ENCODE measurements around the gene GALNT16.
"Not testable (repeated sequence)": the region's sequence is repeated elsewhere in the genome, so short reads cannot be mapped to it uniquely, and the experiment has no call there.

Gene GALNT16

GRCh38 chr14:69275331-69275730, 15.4 kb downstream of the GALNT16 start:
- no peaks in the 10 kb centered on the region for H3K9me3 ChIP-seq (ENCODE audit: control insufficient read depth, low read length)

GRCh38 chr14:69277356-69277755, 17.4 kb downstream of the GALNT16 start:
- H3K4me1 ChIP-seq (ENCODE audit: control insufficient read depth, insufficient read depth, low read length); H3K27me3 ChIP-seq (ENCODE audit: control insufficient read depth, insufficient read depth, low read length); H3K36me3 ChIP-seq (ENCODE audit: control insufficient read depth, insufficient read depth, low read length); H3K9ac ChIP-seq (ENCODE audit: low read length); H3K4me3 ChIP-seq (ENCODE audit: low read length); H3K9me3 ChIP-seq (ENCODE audit: control insufficient read depth, low read length): not testable (repeated sequence)

More at GRCh38 chr14:69275331-69275730, 15.4 kb downstream of the GALNT16 start:
- H3K36me3 ChIP-seq (ENCODE audit: control insufficient read depth, insufficient read depth, low read length): no peaks in the 10 kb centered on the region
- H3K27me3 ChIP-seq (ENCODE audit: control insufficient read depth, insufficient read depth, low read length): no peaks in the 10 kb centered on the region
- no peak overlapping the region for H3K9ac ChIP-seq (ENCODE audit: low read length)
- H3K4me1 ChIP-seq (ENCODE audit: control insufficient read depth, insufficient read depth, low read length): no peaks in the 10 kb centered on the region
- H3K4me3 ChIP-seq (ENCODE audit: low read length): no peak overlapping the region

- H3K9ac ChIP-seq (ENCODE audit: low read length): no peak overlapping the region
- no peak overlapping the region for H3K4me3 ChIP-seq (ENCODE audit: low read length)
- no peaks in the 10 kb centered on the region for H3K9me3 ChIP-seq (ENCODE audit: control insufficient read depth, low read length)
- H3K27me3 ChIP-seq (ENCODE audit: control insufficient read depth, insufficient read depth, low read length): peaks cover 5% of the 10 kb centered on the region
- no peaks in the 10 kb centered on the region for H3K4me1 ChIP-seq (ENCODE audit: control insufficient read depth, insufficient read depth, low read length)
- H3K36me3 ChIP-seq (ENCODE audit: control insufficient read depth, insufficient read depth, low read length): no peaks in the 10 kb centered on the region
Measured at GRCh38 chr14:69280746-69281291, 20.9 kb downstream of the GALNT16 start.

- Histone ChIP-seq H3K36me3 (ENCODE audit: control insufficient read depth, insufficient read depth, low read length) (no peaks in the 10 kb centered on the region), H3K27me3 (ENCODE audit: control insufficient read depth, insufficient read depth, low read length) (peaks cover 5% of the 10 kb centered on the region), H3K4me3 (ENCODE audit: low read length) (no peak overlapping the region), H3K4me1 (ENCODE audit: control insufficient read depth, insufficient read depth, low read length) (no peaks in the 10 kb centered on the region), H3K9me3 (ENCODE audit: control insufficient read depth, low read length) (no peaks in the 10 kb centered on the region), H3K9ac (ENCODE audit: low read length) (no peak overlapping the region)
Measured at GRCh38 chr14:69281450-69282169, 21.7 kb downstream of the GALNT16 start.

GRCh38 chr14:69282448-69282847, 22.5 kb downstream of the GALNT16 start:
- no peak overlapping the region for H3K9ac ChIP-seq (ENCODE audit: low read length)
- H3K9me3 ChIP-seq (ENCODE audit: control insufficient read depth, low read length): no peaks in the 10 kb centered on the region
- no peaks in the 10 kb centered on the region for H3K36me3 ChIP-seq (ENCODE audit: control insufficient read depth, insufficient read depth, low read length)
- H3K4me3 ChIP-seq (ENCODE audit: low read length): no peak overlapping the region
- H3K27me3 ChIP-seq (ENCODE audit: control insufficient read depth, insufficient read depth, low read length): peaks cover 5% of the 10 kb centered on the region
- no peaks in the 10 kb centered on the region for H3K4me1 ChIP-seq (ENCODE audit: control insufficient read depth, insufficient read depth, low read length)

- Histone ChIP-seq H3K9me3 (ENCODE audit: control insufficient read depth, low read length) (no peaks in the 10 kb centered on the region), H3K4me1 (ENCODE audit: control insufficient read depth, insufficient read depth, low read length) (no peaks in the 10 kb centered on the region), H3K27me3 (ENCODE audit: control insufficient read depth, insufficient read depth, low read length) (peaks cover 5% of the 10 kb centered on the region), H3K9ac (ENCODE audit: low read length) (no peak overlapping the region), H3K36me3 (ENCODE audit: control insufficient read depth, insufficient read depth, low read length) (no peaks in the 10 kb centered on the region), H3K4me3 (ENCODE audit: low read length) (no peak overlapping the region)
Measured at GRCh38 chr14:69284170-69284569, 24.2 kb downstream of the GALNT16 start.

- Histone ChIP-seq H3K27me3 (ENCODE audit: control insufficient read depth, insufficient read depth, low read length) (peaks cover 5% of the 10 kb centered on the region), H3K4me3 (ENCODE audit: low read length) (no peak overlapping the region), H3K36me3 (ENCODE audit: control insufficient read depth, insufficient read depth, low read length) (no peaks in the 10 kb centered on the region), H3K4me1 (ENCODE audit: control insufficient read depth, insufficient read depth, low read length) (no peaks in the 10 kb centered on the region), H3K9ac (ENCODE audit: low read length) (no peak overlapping the region), H3K9me3 (ENCODE audit: control insufficient read depth, low read length) (no peaks in the 10 kb centered on the region)
Measured at GRCh38 chr14:69285661-69286255, 25.8 kb downstream of the GALNT16 start.

GRCh38 chr14:69287098-69288010, 27.4 kb downstream of the GALNT16 start:
- Histone ChIP-seq H3K36me3 (ENCODE audit: control insufficient read depth, insufficient read depth, low read length) (no peaks in the 10 kb centered on the region), H3K27me3 (ENCODE audit: control insufficient read depth, insufficient read depth, low read length) (no peaks in the 10 kb centered on the region), H3K9me3 (ENCODE audit: control insufficient read depth, low read length) (no peaks in the 10 kb centered on the region), H3K4me1 (ENCODE audit: control insufficient read depth, insufficient read depth, low read length) (no peaks in the 10 kb centered on the region), H3K4me3 (ENCODE audit: low read length) (no peak overlapping the region), H3K9ac (ENCODE audit: low read length) (no peak overlapping the region)

GRCh38 chr14:69288011-69288771, 28.2 kb downstream of the GALNT16 start:
- no peak overlapping the region for H3K9ac ChIP-seq (ENCODE audit: low read length)
- no peaks in the 10 kb centered on the region for H3K9me3 ChIP-seq (ENCODE audit: control insufficient read depth, low read length)
- H3K4me1 ChIP-seq (ENCODE audit: control insufficient read depth, insufficient read depth, low read length): no peaks in the 10 kb centered on the region

GRCh38 chr14:69288956-69289705, 29.2 kb downstream of the GALNT16 start:
- H3K27me3 ChIP-seq (ENCODE audit: control insufficient read depth, insufficient read depth, low read length): no peaks in the 10 kb centered on the region
- no peaks in the 10 kb centered on the region for H3K9me3 ChIP-seq (ENCODE audit: control insufficient read depth, low read length)

More at GRCh38 chr14:69288011-69288771, 28.2 kb downstream of the GALNT16 start:
- Histone ChIP-seq H3K4me3 (ENCODE audit: low read length) (no peak overlapping the region), H3K36me3 (ENCODE audit: control insufficient read depth, insufficient read depth, low read length) (no peaks in the 10 kb centered on the region), H3K27me3 (ENCODE audit: control insufficient read depth, insufficient read depth, low read length) (no peaks in the 10 kb centered on the region)

More at GRCh38 chr14:69288956-69289705, 29.2 kb downstream of the GALNT16 start:
- H3K36me3 ChIP-seq (ENCODE audit: control insufficient read depth, insufficient read depth, low read length): no peaks in the 10 kb centered on the region
- H3K4me1 ChIP-seq (ENCODE audit: control insufficient read depth, insufficient read depth, low read length): no peaks in the 10 kb centered on the region
- no peak overlapping the region for H3K9ac ChIP-seq (ENCODE audit: low read length)
- H3K4me3 ChIP-seq (ENCODE audit: low read length): no peak overlapping the region

All from mucosa of stomach (tissue), 1 donor.